Measurements from ENCODE around the gene CCDC126. TPM values are rescaled to one million over a fixed set of nuclear protein-coding genes. Genes with fewer than 3 reads are reported as not detected.

The CCDC126 gene
- total RNA-seq, 4 donors from 2014 or later, result 12.3 to 25.3 (median 15.8) TPM

GRCh38 chr7:23586159-23586558 lies 11.0 kb upstream of the CCDC126 start:
- intact Hi-C loops (cut with DNase I; ENCODE audit: low total_unique reads), result no loop called here
- WGBS, 2 donors, result 89 to 90% methylated on average over 34 of the region's 34 CpGs
- no peak for DNase-seq (ENCODE audit: low spot score in 2 of 2)
- H3K4me3 ChIP-seq (ENCODE audit: low read depth, poor library complexity, severe bottlenecking), result no peak overlapping the region
- TF ChIP-seq POLR2A (IDR thresholded peaks at IDR 0.05), result no peak
- no peak for TF ChIP-seq CTCF (IDR thresholded peaks at IDR 0.05)

- 66 to 73% methylated on average over 1 of the region's 1 CpG for WGBS, 2 donors
- TF ChIP-seq POLR2A (IDR thresholded peaks at IDR 0.05), result no peak
- no peak for TF ChIP-seq CTCF (IDR thresholded peaks at IDR 0.05)
- no peak for DNase-seq (ENCODE audit: low spot score in 2 of 2)
Measured at GRCh38 chr7:23590529-23590928, 6.7 kb upstream of the CCDC126 start.

GRCh38 chr7:23593706-23594105 lies 3.5 kb upstream of the CCDC126 start:
- intact Hi-C loops (cut with DNase I; ENCODE audit: low total_unique reads), result no loop called here
- no peak for DNase-seq (ENCODE audit: low spot score in 2 of 2)
- no peak for TF ChIP-seq POLR2A (IDR thresholded peaks at IDR 0.05)
- TF ChIP-seq CTCF (IDR thresholded peaks at IDR 0.05), result no peak
- no peak overlapping the region for H3K4me3 ChIP-seq (ENCODE audit: low read depth, poor library complexity, severe bottlenecking)
- WGBS, 2 donors, result 55 to 68% methylated on average over 1 of the region's 1 CpG

More at GRCh38 chr7:23590529-23590928, 6.7 kb upstream of the CCDC126 start:
- H3K4me3 ChIP-seq (ENCODE audit: low read depth, poor library complexity, severe bottlenecking), result no peak overlapping the region
- intact Hi-C loops (cut with DNase I; ENCODE audit: low total_unique reads), result no loop called here

- no peak for DNase-seq (ENCODE audit: low spot score in 2 of 2)
- TF ChIP-seq CTCF (IDR thresholded peaks at IDR 0.05), result no peak
- intact Hi-C loops (cut with DNase I; ENCODE audit: low total_unique reads), result no loop called here
- no peak overlapping the region for H3K4me3 ChIP-seq (ENCODE audit: low read depth, poor library complexity, severe bottlenecking)
Measured at GRCh38 chr7:23594879-23595604, 2.1 kb upstream of the CCDC126 start.

GRCh38 chr7:23598296-23598695 lies 1.1 kb downstream of the CCDC126 start:
- intact Hi-C loops (cut with DNase I; ENCODE audit: low total_unique reads), result no loop called here
- peak overlapping the region; percentile 71 for H3K4me3 ChIP-seq (ENCODE audit: low read depth, poor library complexity, severe bottlenecking)
- DNase-seq (ENCODE audit: low spot score in 2 of 2), result no peak
- 52 to 55% methylated on average over 4 of the region's 4 CpGs for WGBS, 2 donors
- TF ChIP-seq POLR2A (IDR thresholded peaks at IDR 0.05) (no peak), CTCF (IDR thresholded peaks at IDR 0.05) (no peak)

- intact Hi-C loops (cut with DNase I; ENCODE audit: low total_unique reads), result no loop called here
- WGBS, 2 donors, result 67 to 68% methylated on average over 4 of the region's 4 CpGs
- H3K4me3 ChIP-seq (ENCODE audit: low read depth, poor library complexity, severe bottlenecking), result no peak overlapping the region
- TF ChIP-seq POLR2A (IDR thresholded peaks at IDR 0.05), result no peak
- DNase-seq (ENCODE audit: low spot score in 2 of 2), result no peak
Measured at GRCh38 chr7:23600236-23600635, 3.1 kb downstream of the CCDC126 start.
